ENCODE results near the gene NELFA. TPM values are rescaled to one million over a fixed set of nuclear protein-coding genes. Genes with fewer than 3 reads are reported as not detected.

NELFA gene
- total and polyA plus RNA-seq, 11 donors: 8.1 to 14.9 (median 10.4) TPM

DNA sequence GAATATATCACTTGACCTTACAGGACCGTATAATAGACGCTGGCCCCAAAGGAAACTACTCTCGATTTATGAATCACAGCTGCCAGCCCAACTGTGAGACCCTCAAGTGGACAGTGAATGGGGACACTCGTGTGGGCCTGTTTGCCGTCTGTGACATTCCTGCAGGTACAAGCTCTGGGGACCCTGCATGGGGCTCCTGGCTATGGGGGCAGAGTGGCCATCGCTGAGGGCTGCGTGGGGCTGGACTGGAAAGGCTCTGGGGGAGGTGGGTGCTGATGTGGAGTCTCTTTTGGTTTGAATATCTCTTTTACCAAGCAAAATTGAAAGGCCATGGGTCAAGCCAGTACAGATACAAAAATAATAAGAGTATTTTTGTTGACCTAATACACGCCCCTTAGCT lies 33.9 kb downstream of the NELFA start:
- H3K27me3 ChIP-seq: no peaks in the 10 kb centered on the region
- no peak for DNase-seq
- H3K36me3 ChIP-seq: peaks cover 0 to 87% (median 65%) of the 10 kb centered on the region in 9 donors
- no peaks in the 10 kb centered on the region for H3K9me3 ChIP-seq
- no peaks in the 10 kb centered on the region for H3K4me1 ChIP-seq
- no peak overlapping the region for H3K4me3 ChIP-seq
- H3K27ac ChIP-seq: no peak overlapping the region
- intact Hi-C loops (cut with DNase I): no loop called here
- ATAC-seq: no peak
- 94 to 97% (median 95%) methylated on average over 8 of the region's 8 CpGs for WGBS, 4 donors
- TF ChIP-seq, protein P1, sequence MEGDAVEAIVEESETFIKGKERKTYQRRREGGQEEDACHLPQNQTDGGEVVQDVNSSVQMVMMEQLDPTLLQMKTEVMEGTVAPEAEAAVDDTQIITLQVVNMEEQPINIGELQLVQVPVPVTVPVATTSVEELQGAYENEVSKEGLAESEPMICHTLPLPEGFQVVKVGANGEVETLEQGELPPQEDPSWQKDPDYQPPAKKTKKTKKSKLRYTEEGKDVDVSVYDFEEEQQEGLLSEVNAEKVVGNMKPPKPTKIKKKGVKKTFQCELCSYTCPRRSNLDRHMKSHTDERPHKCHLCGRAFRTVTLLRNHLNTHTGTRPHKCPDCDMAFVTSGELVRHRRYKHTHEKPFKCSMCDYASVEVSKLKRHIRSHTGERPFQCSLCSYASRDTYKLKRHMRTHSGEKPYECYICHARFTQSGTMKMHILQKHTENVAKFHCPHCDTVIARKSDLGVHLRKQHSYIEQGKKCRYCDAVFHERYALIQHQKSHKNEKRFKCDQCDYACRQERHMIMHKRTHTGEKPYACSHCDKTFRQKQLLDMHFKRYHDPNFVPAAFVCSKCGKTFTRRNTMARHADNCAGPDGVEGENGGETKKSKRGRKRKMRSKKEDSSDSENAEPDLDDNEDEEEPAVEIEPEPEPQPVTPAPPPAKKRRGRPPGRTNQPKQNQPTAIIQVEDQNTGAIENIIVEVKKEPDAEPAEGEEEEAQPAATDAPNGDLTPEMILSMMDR (IDR thresholded peaks at IDR 0.05): no peak
- TF ChIP-seq POLR2A (IDR thresholded peaks at IDR 0.05): no peak

DNA sequence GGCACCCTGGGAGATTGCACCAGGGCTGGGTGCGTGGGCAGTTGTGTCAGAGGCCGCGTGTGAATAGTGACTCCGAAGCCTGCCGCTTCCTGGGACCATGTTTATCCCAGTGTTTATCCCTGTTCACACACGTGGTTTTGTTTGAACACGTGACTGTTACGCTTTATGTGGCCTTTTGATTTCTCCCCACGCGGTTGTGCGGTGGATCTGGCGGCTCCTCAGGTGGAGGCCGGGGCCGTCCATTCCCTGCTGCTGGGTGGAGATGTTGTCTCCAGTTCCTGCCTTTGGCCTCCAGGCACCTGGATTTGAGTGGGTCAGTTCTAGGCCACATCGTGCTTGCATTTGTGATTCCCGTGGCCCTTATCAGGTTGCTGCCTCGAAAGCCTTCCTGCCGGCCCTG lies 35.1 kb downstream of the NELFA start:
- no peak for TF ChIP-seq POLR2A (IDR thresholded peaks at IDR 0.05)
- TF ChIP-seq, protein P1 (IDR thresholded peaks at IDR 0.05): no peak
- H3K27me3 ChIP-seq: no peaks in the 10 kb centered on the region
- no peak overlapping the region for H3K27ac ChIP-seq
- H3K4me3 ChIP-seq: no peak overlapping the region
- no peaks in the 10 kb centered on the region for H3K4me1 ChIP-seq
- intact Hi-C loops (cut with DNase I): no loop called here
- no peaks in the 10 kb centered on the region for H3K9me3 ChIP-seq
- no peak for DNase-seq
- H3K36me3 ChIP-seq: peaks cover 0 to 87% (median 59%) of the 10 kb centered on the region in 9 donors
- ATAC-seq: no peak
- WGBS, 4 donors: 90 to 93% (median 92%) methylated on average over 18 of the region's 18 CpGs

DNA sequence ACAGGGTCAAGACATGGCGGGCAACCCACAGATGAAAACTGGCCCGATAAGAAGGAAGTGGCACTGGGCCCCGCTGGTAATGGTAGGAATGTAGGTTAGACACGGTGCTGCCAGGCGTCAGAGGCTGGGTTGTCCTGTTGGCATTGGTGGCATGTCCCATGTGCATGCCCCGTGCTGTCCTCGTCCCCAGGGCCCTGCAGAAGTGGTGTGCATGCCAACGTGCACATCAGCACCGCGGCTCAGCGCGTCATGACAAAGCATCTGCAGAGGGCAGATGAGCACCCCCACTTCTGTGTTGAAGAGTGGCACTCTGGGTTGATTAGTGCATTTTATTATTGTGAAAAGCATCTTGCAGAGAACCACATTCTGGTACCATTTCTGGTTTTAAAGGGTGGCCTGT lies 35.6 kb downstream of the NELFA start:
- Histone ChIP-seq H3K27me3 (no peaks in the 10 kb centered on the region), H3K36me3 (peaks cover 0 to 87% (median 56%) of the 10 kb centered on the region in 9 donors), H3K4me1 (no peaks in the 10 kb centered on the region), H3K27ac (no peak overlapping the region), H3K4me3 (no peak overlapping the region), H3K9me3 (no peaks in the 10 kb centered on the region)
- intact Hi-C loops (cut with DNase I): no loop called here
- 92 to 95% (median 94%) methylated on average over 12 of the region's 12 CpGs for WGBS, 4 donors
- no peak for DNase-seq
- no peak for ATAC-seq
- TF ChIP-seq, protein P1 (IDR thresholded peaks at IDR 0.05): no peak
- no peak for TF ChIP-seq POLR2A (IDR thresholded peaks at IDR 0.05)

DNA sequence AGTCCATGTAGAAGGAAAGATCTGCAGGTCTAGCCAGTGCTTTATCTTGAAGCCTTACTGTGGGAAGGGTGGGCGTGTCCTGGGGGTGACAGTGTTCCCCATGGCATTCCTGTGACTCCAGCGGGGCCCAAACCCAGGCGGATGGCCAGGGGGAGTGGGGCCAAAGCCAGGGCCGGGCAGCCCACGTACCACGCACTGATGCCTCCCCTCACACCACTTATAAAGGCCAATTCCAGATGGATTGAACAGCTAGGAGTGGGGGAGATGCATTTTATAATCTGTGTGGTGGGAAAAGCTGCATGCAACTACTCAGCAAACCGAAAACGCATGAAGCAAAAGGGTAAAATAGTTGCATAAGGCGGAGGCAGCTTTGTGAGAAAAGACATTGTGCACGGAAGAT lies 36.4 kb downstream of the NELFA start:
- TF ChIP-seq, protein P1 (IDR thresholded peaks at IDR 0.05): no peak
- no peak for TF ChIP-seq POLR2A (IDR thresholded peaks at IDR 0.05)
- Histone ChIP-seq H3K36me3 (peaks cover 0 to 81% (median 51%) of the 10 kb centered on the region in 9 donors), H3K27me3 (no peaks in the 10 kb centered on the region), H3K4me3 (no peak overlapping the region), H3K9me3 (no peaks in the 10 kb centered on the region), H3K4me1 (no peaks in the 10 kb centered on the region), H3K27ac (no peak overlapping the region)
- ATAC-seq (peak in 1 of 4 donors; percentile 26), DNase-seq (no peak)
- WGBS, 4 donors: 90 to 94% (median 93%) methylated on average over 10 of the region's 10 CpGs
- intact Hi-C loops (cut with DNase I): no loop called here

Measured in heart left ventricle (tissue), 16 donors.